ENCODE data around the gene MIP. TPM values are rescaled to one million over a fixed set of nuclear protein-coding genes. Genes with fewer than 3 reads are reported as not detected.

MIP gene
- total and polyA plus RNA-seq, 2 experiments from 2014 or later: 0.29 TPM; not detected in 1

GRCh38 chr12:56468216-56469006 is 14.0 kb upstream of the MIP start, which contains the start of gene SPRYD4:
TSS of gene SPRYD4 (plus strand) at chr12:56468578. CDS start at chr12:56468592, 14 bp downstream.
- Histone ChIP-seq H3F3A (replicated peaks; ENCODE audit: low read depth) (peaks cover 14% of the 10 kb centered on the region; the same call in 1 of the 2 replicates), H3K79me2 (replicated peaks; ENCODE audit: insufficient read depth) (peaks cover 16% of the 10 kb centered on the region), H3K4me3 (peak within 1 kb of the TSS; percentile 97), H4K20me1 (replicated peaks; ENCODE audit: insufficient read depth) (no peaks in the 10 kb centered on the region), H3K4me2 (peak within 1 kb of the TSS; percentile 97), H3K4me1 (ENCODE audit: insufficient read depth) (peaks cover 6% of the 10 kb centered on the region), H3K27ac (ENCODE audit: low read depth) (peak within 1 kb of the TSS; percentile 92; the same call in 1 of the 2 replicates), H3K36me3 (ENCODE audit: insufficient read depth) (peaks cover 10% of the 10 kb centered on the region), H2AFZ (peak within 1 kb of the TSS; percentile 90), H3K27me3 (ENCODE audit: insufficient read depth) (no peaks in the 10 kb centered on the region), H3K9me2 (ENCODE audit: insufficient read depth) (no peaks in the 10 kb centered on the region)
- peaks cover 6% of the 10 kb centered on the region for H3K27me3 Mint-ChIP-seq (ENCODE audit: insufficient read depth, low read depth, poor library complexity)
- H3K4me3 Mint-ChIP-seq: peak within 1 kb of the TSS; percentile 97
- ATAC-seq (peak; percentile 89), DNase-seq (ENCODE audit: low spot score) (peak; percentile 96)
- no peaks in the 10 kb centered on the region for H3K9me3 Mint-ChIP-seq
- H3K36me3 Mint-ChIP-seq (ENCODE audit: low read depth): peaks cover 29% of the 10 kb centered on the region
- TF ChIP-seq EZH2phosphoT487 (IDR thresholded peaks at IDR 0.05; ENCODE audit: unreplicated experiment): no peak
- TF ChIP-seq POLR2AphosphoS5 (IDR thresholded peaks at IDR 0.05; ENCODE audit: low read depth): peak; percentile 90
- TF ChIP-seq CTCF (conservative IDR thresholded peaks at IDR 0.05; ENCODE audit: low read depth in 2 of 2): peak; percentile 32 to 70; a peak in 2 of 4 replicates
- peak; percentile 98 for TF ChIP-seq CREB1 (CRISPR knock-in tag; IDR thresholded peaks at IDR 0.05; ENCODE audit: low read depth)
- peak within 1 kb of the TSS; percentile 99 for H3K27ac Mint-ChIP-seq
- peaks cover 12% of the 10 kb centered on the region for H3K4me1 Mint-ChIP-seq

GRCh38 chr12:56462565-56462964 is 8.1 kb upstream of the MIP start:
- H3K27me3 Mint-ChIP-seq (ENCODE audit: insufficient read depth, low read depth, poor library complexity): peaks cover 4% of the 10 kb centered on the region
- H3K27ac ChIP-seq (ENCODE audit: low read depth): 0 out of 2 replicates have a peak overlapping the region, but pooled peaks have one; percentile 16
- ATAC-seq: peak; percentile 91
- peak overlapping the region; percentile 87 for H3K27ac Mint-ChIP-seq
- H3K4me3 ChIP-seq: no peak overlapping the region
- H2AFZ ChIP-seq: peak overlapping the region; percentile 60; the same call in 1 of the 2 replicates
- no peaks in the 10 kb centered on the region for H3K36me3 Mint-ChIP-seq (ENCODE audit: low read depth)
- no peaks in the 10 kb centered on the region for H4K20me1 ChIP-seq (replicated peaks; ENCODE audit: insufficient read depth)
- no peaks in the 10 kb centered on the region for H3K9me3 Mint-ChIP-seq
- no peaks in the 10 kb centered on the region for H3K79me2 ChIP-seq (replicated peaks; ENCODE audit: insufficient read depth)
- DNase-seq (ENCODE audit: low spot score): peak; percentile 61
- no peak overlapping the region for H3K4me3 Mint-ChIP-seq
- no peaks in the 10 kb centered on the region for H3K9me2 ChIP-seq (ENCODE audit: insufficient read depth)
- no peaks in the 10 kb centered on the region for H3K27me3 ChIP-seq (ENCODE audit: insufficient read depth)
- peaks cover 8% of the 10 kb centered on the region; the same call in 1 of the 2 replicates for H3F3A ChIP-seq (replicated peaks; ENCODE audit: low read depth)
- no peaks in the 10 kb centered on the region for H3K36me3 ChIP-seq (ENCODE audit: insufficient read depth)
- H3K4me1 Mint-ChIP-seq: peaks cover 18% of the 10 kb centered on the region
- H3K4me2 ChIP-seq: no peak overlapping the region
- peaks cover 13% of the 10 kb centered on the region for H3K4me1 ChIP-seq (ENCODE audit: insufficient read depth)
- TF ChIP-seq JUNB (IDR thresholded peaks at IDR 0.05; ENCODE audit: unreplicated experiment): no peak
- no peak for TF ChIP-seq EZH2 (IDR thresholded peaks at IDR 0.05; ENCODE audit: low read depth, unreplicated experiment)
- no peak for TF ChIP-seq REST (IDR thresholded peaks at IDR 0.05; ENCODE audit: unreplicated experiment)
- no peak for TF ChIP-seq ZNF114 (CRISPR knock-in tag; IDR thresholded peaks at IDR 0.05)
- no peak for TF ChIP-seq ZNF462 (CRISPR knock-in tag; IDR thresholded peaks at IDR 0.05)

Measured in GM23338 (cell line).